Head of caudate nucleus (tissue), 42 donors: ENCODE results near the gene PNPLA5.
A peak's percentile ranks its signal among the peaks of the same experiment; 100 is the strongest.

Source experiments
- DNase-seq, 42 donors: peaks; one replicate each; pipeline versions ENCODE4 v3.0.0 to v3.0.0-alpha.2; 2020 to 2021; ENCODE audit warnings: mixed read lengths in 7 of 42
- intact Hi-C: fragments of 100-400 bp; cut with DNase I; formaldehyde crosslinking; loops from one replicate; pipeline ENCODE4 v1.15.0; 2022

Gene PNPLA5

DNA sequence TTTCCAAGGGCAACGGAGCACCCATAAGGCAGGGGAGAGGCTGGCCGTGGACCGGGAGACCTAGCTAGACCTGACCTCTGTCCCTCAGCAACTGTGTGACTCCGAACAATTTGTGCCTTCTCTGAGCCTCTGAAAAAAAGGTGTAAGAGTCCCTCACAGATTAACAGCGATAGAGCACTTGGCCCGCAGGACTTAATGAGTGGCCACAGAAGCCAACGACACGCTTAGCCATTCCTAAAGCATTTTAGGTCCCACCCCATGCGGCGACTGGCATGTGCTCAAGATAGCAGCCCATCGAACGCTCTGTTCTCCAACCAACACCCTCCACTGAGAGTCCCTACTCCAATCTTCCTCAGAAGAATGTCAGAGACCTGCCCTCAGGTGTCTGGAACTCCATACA, 31.0 kb downstream of the PNPLA5 start:
- peak in 4 of 42 donors; percentile 3 to 28 (median 11) for DNase-seq
- intact Hi-C loops = no loop called here

- DNase-seq = peak in 4 of 42 donors; percentile 3 to 25 (median 10)
- intact Hi-C loops = no loop called here
Measured at GRCh38 chr22:43860126-43860525, 31.7 kb downstream of the PNPLA5 start.

- DNase-seq = peak in 4 of 42 donors; percentile 2 to 20 (median 12)
- intact Hi-C loops = no loop called here
Measured at GRCh38 chr22:43859621-43860020, 32.2 kb downstream of the PNPLA5 start.

DNA sequence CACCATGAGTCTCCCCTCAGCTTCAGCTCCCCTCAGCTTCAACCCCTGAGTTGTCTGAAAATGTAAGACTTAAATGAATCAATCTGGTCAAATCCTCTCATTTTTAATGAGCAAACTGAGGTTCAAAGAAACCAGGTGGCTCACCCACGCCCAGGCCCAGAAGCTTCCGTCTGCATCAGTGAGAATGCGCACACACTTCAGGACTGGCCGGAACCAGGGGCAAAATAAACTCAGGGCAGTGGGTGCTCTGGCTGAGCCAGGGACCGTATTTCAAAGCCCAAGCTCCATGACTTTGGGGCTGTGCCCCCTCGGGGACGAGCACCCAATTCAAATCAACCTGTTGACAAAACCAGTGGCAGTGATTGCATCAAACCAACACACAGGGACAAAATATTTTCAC, 32.6 kb downstream of the PNPLA5 start:
- peak in 3 of 42 donors; percentile 3 to 10 (median 5) for DNase-seq
- intact Hi-C loops = no loop called here

- peak in 10 of 42 donors; percentile 12 to 61 (median 34) for DNase-seq
- intact Hi-C loops = no loop called here
Measured at GRCh38 chr22:43858156-43858895, 33.5 kb downstream of the PNPLA5 start.

GRCh38 chr22:43857367-43857766, 34.4 kb downstream of the PNPLA5 start:
- intact Hi-C loops = no loop called here
- DNase-seq = no peak

GRCh38 chr22:43855431-43855830, 36.4 kb downstream of the PNPLA5 start:
- intact Hi-C loops = no loop called here
- peak in 3 of 42 donors; percentile 3 to 6 (median 5) for DNase-seq

- intact Hi-C loops = no loop called here
- DNase-seq = peak in 6 of 42 donors; percentile 3 to 10 (median 6)
Measured at GRCh38 chr22:43854786-43855271, 37.0 kb downstream of the PNPLA5 start.

GRCh38 chr22:43854121-43854785, 37.6 kb downstream of the PNPLA5 start:
- intact Hi-C loops = no loop called here
- peak in 5 of 42 donors; percentile 2 to 15 (median 7) for DNase-seq

- DNase-seq = peak in 4 of 42 donors; percentile 12 to 32 (median 20)
- intact Hi-C loops = no loop called here
Measured at GRCh38 chr22:43853328-43853931, 38.4 kb downstream of the PNPLA5 start.

GRCh38 chr22:43852573-43853327, 39.1 kb downstream of the PNPLA5 start:
- intact Hi-C loops = no loop called here
- peak in 8 of 42 donors; percentile 12 to 48 (median 23) for DNase-seq

DNA sequence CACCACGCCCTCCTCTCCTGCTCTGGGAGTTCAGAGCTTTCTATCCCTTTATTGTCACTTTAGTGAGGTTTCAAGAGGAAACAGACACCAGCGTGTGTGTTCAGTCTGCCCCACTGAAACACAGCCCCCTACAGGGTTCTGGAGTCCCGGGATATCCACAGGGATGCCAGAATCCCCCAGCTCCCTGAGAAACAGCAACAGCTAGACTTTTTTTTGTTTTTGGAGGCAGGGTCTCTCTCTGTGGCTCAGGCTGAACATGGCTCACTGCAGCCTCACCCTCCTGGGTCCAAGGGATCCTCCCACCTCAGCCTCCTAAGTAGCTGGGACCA, 39.9 kb downstream of the PNPLA5 start:
- DNase-seq = peak in 3 of 42 donors; percentile 1 to 24 (median 6)
- intact Hi-C loops = no loop called here

- DNase-seq = peak in 5 of 42 donors; percentile 10 to 51 (median 21)
- intact Hi-C loops = no loop called here
Measured at GRCh38 chr22:43851058-43851978, 40.5 kb downstream of the PNPLA5 start.

- intact Hi-C loops = no loop called here
- peak in 5 of 42 donors; percentile 5 to 29 (median 10) for DNase-seq
Measured at GRCh38 chr22:43850529-43850928, 41.3 kb downstream of the PNPLA5 start.

GRCh38 chr22:43849731-43850130, 42.1 kb downstream of the PNPLA5 start:
- peak in 20 of 42 donors; percentile 20 to 75 (median 46) for DNase-seq
- intact Hi-C loops = no loop called here

GRCh38 chr22:43848366-43849171, 43.2 kb downstream of the PNPLA5 start:
- peak in 9 of 42 donors; percentile 5 to 34 (median 14) for DNase-seq
- intact Hi-C loops = no loop called here
